HCT116 (cell line): Measurements from ENCODE around the gene GALR2. TPM values are rescaled to one million over a fixed set of nuclear protein-coding genes. Genes with fewer than 3 reads are reported as not detected.

Experiments used
- ATAC-seq: fragments of 200-7000 bp; cut with Tn5 transposase; 2 replicates; pipeline ENCODE4 v1.9.1; 2020; ENCODE audit warnings: mild to moderate bottlenecking, moderate library complexity
- BruUV-seq: library from RNA; stranded (reverse); fragments of 400-500 nt; replicated peaks from 2 replicates; lab custom pipeline; 2021; lab: Mats Ljungman, UMichigan
- CTCF ChIA-PET: fragments of 300-600 bp; sonication (Branson Sonifier 250); formaldehyde crosslinking; loops from one replicate; lab custom pipeline; 2021; ENCODE audit warnings: antibody characterized with exemption; lab: Charles Lee
- POLR2A ChIA-PET: fragments of 300-600, 350-600 bp; sonication (Branson Sonifier 250); formaldehyde crosslinking; loops from one replicate; lab custom pipeline; 2021; ENCODE audit warnings: antibody characterized with exemption; lab: Charles Lee
- RAD21 ChIA-PET, 2 experiments: fragments of 300-600 bp; sonication (Branson Sonifier 250); formaldehyde crosslinking; loops; one replicate each; lab custom pipeline; 2023; ENCODE audit warnings: low total read pairs in 2 of 2; ENCODE audit not compliant: uncharacterized antibody in 2 of 2, unreplicated experiment in 2 of 2, low non-redundant PET in 1 of 2; lab: Charles Lee
- DNase-seq: peaks from one replicate; pipeline ENCODE4 v3.0.0-alpha.2; 2010; ENCODE audit warnings: low read depth, low spot score
- H2AFZ ChIP-seq: fragments of 200-600 bp; shearing (Covaris generic), sonication (generic); 2 replicates; pipeline ENCODE4 v1.6.1; 2017; ENCODE audit warnings: low read depth, mixed run types, mixed read lengths, antibody characterized with exemption, low read length; ENCODE audit not compliant: poor library complexity, severe bottlenecking
- H3K27ac ChIP-seq: 2 replicates; pipeline ENCODE4 v1.5.1; 2012; ENCODE audit warnings: low read depth, low read length
- H3K27me3 ChIP-seq: fragments of 200-600 bp; sonication (generic); 2 replicates; pipeline ENCODE4 v1.6.1; 2016; ENCODE audit warnings: mixed run types, low read length, mixed read lengths; ENCODE audit not compliant: insufficient read depth
- H3K36me3 ChIP-seq, 2 experiments: fragments of 200-500 bp in 1 of 2; fragments of 200-600 bp in 1 of 2; sonication (Bioruptor generic) in 1 of 2; sonication (generic) in 1 of 2; 2 replicates each; pipeline versions ENCODE4 v1.5.1 to v1.6.1; 2014 to 2016; ENCODE audit warnings: low read length in 2 of 2, inconsistent platforms in 1 of 2, mixed read lengths in 1 of 2, mixed run types in 1 of 2; ENCODE audit not compliant: insufficient read depth in 2 of 2, control insufficient read depth in 1 of 2
- H3K4me1 ChIP-seq, 2 experiments: fragments of 200-600 bp in 1 of 2; sonication (generic) in 1 of 2; 2 replicates each; pipeline versions ENCODE4 v1.5.1 to v1.6.1; 2012 to 2017; ENCODE audit warnings: low read length in 2 of 2, inconsistent platforms in 1 of 2, mild to moderate bottlenecking in 1 of 2, mixed read lengths in 1 of 2, mixed run types in 1 of 2, moderate library complexity in 1 of 2; ENCODE audit not compliant: insufficient read depth in 2 of 2, control insufficient read depth in 1 of 2
- H3K4me2 ChIP-seq: fragments of 200-600 bp; sonication (generic); 2 replicates; pipeline ENCODE4 v1.6.1; 2017; ENCODE audit warnings: mixed run types, low read length, mixed read lengths
- H3K4me3 ChIP-seq, 2 experiments: fragments of 200-600 bp in 1 of 2; sonication (generic) in 1 of 2; replicated peaks in 1 of 2; 2 replicates each; pipeline ENCODE4 v1.5.1; 2011 to 2016; ENCODE audit warnings: low read length in 2 of 2, control low read depth in 1 of 2, low read depth in 1 of 2, mild to moderate bottlenecking in 1 of 2, mixed read lengths in 1 of 2, mixed run types in 1 of 2
- H3K79me2 ChIP-seq: fragments of 200-600 bp; sonication (generic); 2 replicates; pipeline ENCODE4 v1.6.1; 2017; ENCODE audit warnings: mild to moderate bottlenecking, mixed run types, low read length, moderate library complexity, mixed read lengths; ENCODE audit not compliant: insufficient read depth
- H3K9ac ChIP-seq: fragments of 200-600 bp; sonication (generic); 2 replicates; pipeline ENCODE4 v1.6.1; 2016; ENCODE audit warnings: low read length, mixed read lengths
- H3K9me2 ChIP-seq: fragments of 200-600 bp; sonication (generic), shearing (Covaris generic); 2 replicates; pipeline ENCODE4 v1.6.1; 2017; ENCODE audit warnings: mixed run types, mild to moderate bottlenecking, moderate library complexity; ENCODE audit not compliant: insufficient read depth
- H3K9me3 ChIP-seq, 2 experiments: fragments of 200-500 bp in 1 of 2; fragments of 200-600 bp in 1 of 2; sonication (Bioruptor generic) in 1 of 2; sonication (generic) in 1 of 2; 2 replicates each; pipeline ENCODE4 v1.6.1; 2014 to 2017; ENCODE audit warnings: low read length in 2 of 2, mixed read lengths in 2 of 2, inconsistent platforms in 1 of 2, low read depth in 1 of 2, mild to moderate bottlenecking in 1 of 2, mixed run types in 1 of 2, moderate library complexity in 1 of 2; ENCODE audit not compliant: control insufficient read depth in 1 of 2, insufficient read depth in 1 of 2
- H4K20me1 ChIP-seq: fragments of 200-600 bp; sonication (generic), shearing (Covaris generic); 2 replicates; pipeline ENCODE4 v1.6.1; 2017; ENCODE audit warnings: mixed run types, mild to moderate bottlenecking, moderate library complexity; ENCODE audit not compliant: insufficient read depth
- EGR1 ChIP-seq: IDR thresholded peaks from 2 replicates; pipeline ENCODE4 v1.6.1; 2012; ENCODE audit warnings: low read depth
- RAD21 ChIP-seq: IDR thresholded peaks from 2 replicates; pipeline ENCODE4 v1.6.1; 2012; ENCODE audit warnings: low read depth, mild to moderate bottlenecking
- SIN3A ChIP-seq: IDR thresholded peaks from 2 replicates; pipeline ENCODE4 v1.6.1; 2012; ENCODE audit warnings: low read depth
- ZFX ChIP-seq: fragments of 450-650 bp; IDR thresholded peaks from 2 replicates; pipeline ENCODE4 v1.6.1; 2017
- intact Hi-C: fragments of 100-400 bp; cut with micrococcal nuclease; formaldehyde crosslinking; loops from 2 replicates; pipeline ENCODE4 v1.10.0; 2022
- total RNA-seq: library from RNA; stranded (reverse); gene quantifications from one replicate; pipeline ENCODE4 v1.2.1, GENCODE V29; 2021; ENCODE audit not compliant: unreplicated experiment
- TF ChIP-seq, protein P1 (sequence below): IDR thresholded peaks from 2 replicates; pipeline ENCODE4 v1.6.1; 2012; ENCODE audit warnings: low read depth

GALR2 gene
- total RNA-seq, 1 experiment from 2014 or later: 0.27 TPM

DNA sequence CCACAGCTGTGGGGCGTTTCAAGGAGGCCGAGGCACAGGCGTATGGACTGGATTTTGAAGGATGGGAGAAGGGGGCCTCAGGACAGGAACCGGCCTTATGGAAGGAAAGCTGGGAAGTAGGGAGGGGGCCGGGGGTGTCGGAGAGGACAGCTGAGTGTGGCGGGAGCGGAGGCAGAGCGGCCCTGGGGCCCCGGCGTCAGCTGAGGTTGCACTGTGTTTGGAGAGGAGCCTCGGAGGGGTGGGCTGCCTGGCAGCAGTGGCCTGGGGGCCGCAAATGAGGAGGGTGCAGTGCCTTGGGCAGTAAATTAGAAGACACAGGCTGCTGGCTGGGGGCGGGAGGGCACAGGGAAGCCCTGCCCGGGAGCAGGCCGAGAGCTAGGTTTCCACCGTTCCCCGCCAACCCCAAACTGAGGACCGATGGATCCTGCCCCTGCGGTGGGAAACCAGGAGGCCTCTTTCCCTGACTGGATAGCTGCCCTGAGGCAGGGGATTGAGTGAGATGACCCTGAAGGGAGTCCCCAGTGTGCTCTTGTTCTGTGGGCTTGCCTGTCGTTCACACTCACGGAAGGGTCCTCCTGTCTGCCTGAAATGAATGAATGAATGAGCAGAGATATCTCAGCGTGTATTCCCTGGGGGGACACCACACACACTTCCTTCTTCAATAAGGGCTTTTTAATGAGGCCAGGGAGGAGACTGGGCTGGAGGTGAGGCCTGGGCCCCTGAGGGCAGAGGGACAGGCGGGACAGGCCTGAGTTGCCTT is 48.0 kb downstream of the GALR2 start:
- no peak overlapping the region for H3K4me3 ChIP-seq
- intact Hi-C loops: no loop called here
- H4K20me1 ChIP-seq: no peaks in the 10 kb centered on the region
- ATAC-seq (no peak), DNase-seq (no peak)
- ChIA-PET CTCF (interaction anchor here (0.7 to 10.0 kb wide), 7 partner anchors 10 to 157 kb away, joined by 3 to 132 read pairs (median 8); no protein-coding TSS in a partner anchor), POLR2A (no interaction called here), RAD21 (interaction anchor here in 1 of 2 experiments (0.7 kb wide), 1 partner anchor 157 kb away, joined by 3 read pairs; no protein-coding TSS in a partner anchor)
- no peak for TF ChIP-seq EGR1
- TF ChIP-seq ZFX: 0 out of 2 replicates have a peak, but pooled peaks have one; percentile 12
- TF ChIP-seq, protein P1, sequence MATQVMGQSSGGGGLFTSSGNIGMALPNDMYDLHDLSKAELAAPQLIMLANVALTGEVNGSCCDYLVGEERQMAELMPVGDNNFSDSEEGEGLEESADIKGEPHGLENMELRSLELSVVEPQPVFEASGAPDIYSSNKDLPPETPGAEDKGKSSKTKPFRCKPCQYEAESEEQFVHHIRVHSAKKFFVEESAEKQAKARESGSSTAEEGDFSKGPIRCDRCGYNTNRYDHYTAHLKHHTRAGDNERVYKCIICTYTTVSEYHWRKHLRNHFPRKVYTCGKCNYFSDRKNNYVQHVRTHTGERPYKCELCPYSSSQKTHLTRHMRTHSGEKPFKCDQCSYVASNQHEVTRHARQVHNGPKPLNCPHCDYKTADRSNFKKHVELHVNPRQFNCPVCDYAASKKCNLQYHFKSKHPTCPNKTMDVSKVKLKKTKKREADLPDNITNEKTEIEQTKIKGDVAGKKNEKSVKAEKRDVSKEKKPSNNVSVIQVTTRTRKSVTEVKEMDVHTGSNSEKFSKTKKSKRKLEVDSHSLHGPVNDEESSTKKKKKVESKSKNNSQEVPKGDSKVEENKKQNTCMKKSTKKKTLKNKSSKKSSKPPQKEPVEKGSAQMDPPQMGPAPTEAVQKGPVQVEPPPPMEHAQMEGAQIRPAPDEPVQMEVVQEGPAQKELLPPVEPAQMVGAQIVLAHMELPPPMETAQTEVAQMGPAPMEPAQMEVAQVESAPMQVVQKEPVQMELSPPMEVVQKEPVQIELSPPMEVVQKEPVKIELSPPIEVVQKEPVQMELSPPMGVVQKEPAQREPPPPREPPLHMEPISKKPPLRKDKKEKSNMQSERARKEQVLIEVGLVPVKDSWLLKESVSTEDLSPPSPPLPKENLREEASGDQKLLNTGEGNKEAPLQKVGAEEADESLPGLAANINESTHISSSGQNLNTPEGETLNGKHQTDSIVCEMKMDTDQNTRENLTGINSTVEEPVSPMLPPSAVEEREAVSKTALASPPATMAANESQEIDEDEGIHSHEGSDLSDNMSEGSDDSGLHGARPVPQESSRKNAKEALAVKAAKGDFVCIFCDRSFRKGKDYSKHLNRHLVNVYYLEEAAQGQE: no peak
- TF ChIP-seq SIN3A: no peak
- TF ChIP-seq RAD21: no peak
- no peak overlapping the region for H3K4me2 ChIP-seq
- no peaks in the 10 kb centered on the region for H3K27me3 ChIP-seq
- no TSS peak for BruUV-seq
- H2AFZ ChIP-seq: no peak overlapping the region
- H3K9me2 ChIP-seq: no peaks in the 10 kb centered on the region
- no peaks in the 10 kb centered on the region for H3K36me3 ChIP-seq
- no peak overlapping the region for H3K9ac ChIP-seq
- H3K9me3 ChIP-seq: no peaks in the 10 kb centered on the region
- H3K4me1 ChIP-seq: peaks cover 0 to 15% of the 10 kb centered on the region in 2 experiments; a peak in 2 of 4 replicates
- no peaks in the 10 kb centered on the region for H3K79me2 ChIP-seq
- peak overlapping the region; percentile 47; the same call in 1 of the 2 replicates for H3K27ac ChIP-seq
